K562 (cell line): Measurements from ENCODE around the gene TALDO1. TPM values are rescaled to one million over a fixed set of nuclear protein-coding genes. Genes with fewer than 3 reads are reported as not detected.

Experiments
- CBFA2T2 ChIP-seq: fragments of 450-650 bp; conservative IDR thresholded peaks from 2 replicates; pipeline ENCODE4 v1.6.1; 2017; ENCODE audit warnings: mild to moderate bottlenecking
- GABPB2 ChIP-seq: fragments of 250-450 bp; sonication (Bioruptor Pico); conservative IDR thresholded peaks from 2 replicates; pipeline ENCODE4 v1.5.1; 2021; ENCODE audit warnings: mild to moderate bottlenecking
- RBFOX2 ChIP-seq: fragments of 200-400 bp; formaldehyde crosslinking; IDR thresholded peaks from 2 replicates; pipeline ENCODE4 v1.6.1; 2017; ENCODE audit warnings: low read depth, mild to moderate bottlenecking, low read length, moderate library complexity
- SFPQ ChIP-seq: fragments of 200-400 bp; formaldehyde crosslinking; IDR thresholded peaks from 2 replicates; pipeline ENCODE4 v1.6.1; 2017; ENCODE audit warnings: mild to moderate bottlenecking, low read depth, low read length, moderate library complexity
- TCFL5 ChIP-seq: fragments of 250-450 bp; sonication (Bioruptor Pico); conservative IDR thresholded peaks from 2 replicates; pipeline ENCODE4 v1.6.1; 2021; ENCODE audit warnings: mild to moderate bottlenecking, moderate library complexity, matching md5 sums
- ZBTB7A ChIP-seq: IDR thresholded peaks from 2 replicates; pipeline ENCODE4 v1.6.1; 2011; ENCODE audit warnings: low read depth, mild to moderate bottlenecking, low read length, moderate library complexity, borderline replicate concordance; ENCODE audit not compliant: control insufficient read depth
- ZBTB8A ChIP-seq: fragments of 450-650 bp; IDR thresholded peaks from 2 replicates; pipeline ENCODE4 v1.6.1; 2018; ENCODE audit warnings: mild to moderate bottlenecking, moderate library complexity; ENCODE audit not compliant: partially characterized antibody
- ZHX1 ChIP-seq: fragments of 150-350 bp; conservative IDR thresholded peaks from 2 replicates; pipeline ENCODE4 v1.6.1; 2014; ENCODE audit warnings: low read length
- ZNF282 ChIP-seq: sonication (generic); formaldehyde crosslinking; IDR thresholded peaks from 2 replicates; pipeline ENCODE4 v1.8.1; 2023; ENCODE audit warnings: missing genetic modification reagents
- ZNF431 ChIP-seq: sonication (generic); formaldehyde crosslinking; IDR thresholded peaks from 2 replicates; pipeline ENCODE4 v1.8.0; 2022; ENCODE audit warnings: mild to moderate bottlenecking, missing genetic modification reagents
- polyA plus RNA-seq, 8 experiments: library from polyadenylated mRNA; depleted of rRNA in 4 of 8; stranded (reverse) in 5 of 8; unstranded in 3 of 8; fragments of >200 nt; fragmentation: Nextera tagmentation in 2 of 8; fragmentation: Illumina TruSeq in 1 of 8; extraction: Ambion mirVana in 2 of 8; extraction: Trizol in 1 of 8; gene quantifications; 2 replicates each; pipeline versions ENCODE4 v1.2.1 to v1.2.3, GENCODE V29; 2011 to 2014; ENCODE audit warnings: inconsistent platforms in 1 of 8, missing spikeins in 1 of 8
- total RNA-seq, 7 experiments: library from RNA; depleted of rRNA in 6 of 7; stranded (reverse); fragments of >200 nt in 6 of 7; fragmentation: Illumina TruSeq in 2 of 7; extraction: Trizol in 2 of 7; gene quantifications; 2 replicates each; pipeline versions ENCODE4 v1.2.1 to v1.2.3, GENCODE V29; 2011 to 2021; ENCODE audit warnings: low replicate concordance in 1 of 7
- TF ChIP-seq, protein P1 (sequence below): fragments of 450-650 bp; IDR thresholded peaks from 2 replicates; pipeline ENCODE4 v1.6.1; 2016; ENCODE audit warnings: mild to moderate bottlenecking, moderate library complexity

The TALDO1 gene
- total and polyA plus RNA-seq, 9 of the 15 experiments (the other 6 are each of a cell fraction or from before 2014, with no cell fraction given) = 260 to 541 (median 441) TPM

- TF ChIP-seq ZHX1 (no peak), ZNF282 (no peak), SFPQ (no peak), CBFA2T2 (no peak), ZNF431 (CRISPR knock-in tag) (no peak), RBFOX2 (peak; percentile 68), ZBTB8A (no peak), GABPB2 (CRISPR knock-in tag) (no peak), ZBTB7A (no peak), TCFL5 (no peak)
- TF ChIP-seq, protein P1, sequence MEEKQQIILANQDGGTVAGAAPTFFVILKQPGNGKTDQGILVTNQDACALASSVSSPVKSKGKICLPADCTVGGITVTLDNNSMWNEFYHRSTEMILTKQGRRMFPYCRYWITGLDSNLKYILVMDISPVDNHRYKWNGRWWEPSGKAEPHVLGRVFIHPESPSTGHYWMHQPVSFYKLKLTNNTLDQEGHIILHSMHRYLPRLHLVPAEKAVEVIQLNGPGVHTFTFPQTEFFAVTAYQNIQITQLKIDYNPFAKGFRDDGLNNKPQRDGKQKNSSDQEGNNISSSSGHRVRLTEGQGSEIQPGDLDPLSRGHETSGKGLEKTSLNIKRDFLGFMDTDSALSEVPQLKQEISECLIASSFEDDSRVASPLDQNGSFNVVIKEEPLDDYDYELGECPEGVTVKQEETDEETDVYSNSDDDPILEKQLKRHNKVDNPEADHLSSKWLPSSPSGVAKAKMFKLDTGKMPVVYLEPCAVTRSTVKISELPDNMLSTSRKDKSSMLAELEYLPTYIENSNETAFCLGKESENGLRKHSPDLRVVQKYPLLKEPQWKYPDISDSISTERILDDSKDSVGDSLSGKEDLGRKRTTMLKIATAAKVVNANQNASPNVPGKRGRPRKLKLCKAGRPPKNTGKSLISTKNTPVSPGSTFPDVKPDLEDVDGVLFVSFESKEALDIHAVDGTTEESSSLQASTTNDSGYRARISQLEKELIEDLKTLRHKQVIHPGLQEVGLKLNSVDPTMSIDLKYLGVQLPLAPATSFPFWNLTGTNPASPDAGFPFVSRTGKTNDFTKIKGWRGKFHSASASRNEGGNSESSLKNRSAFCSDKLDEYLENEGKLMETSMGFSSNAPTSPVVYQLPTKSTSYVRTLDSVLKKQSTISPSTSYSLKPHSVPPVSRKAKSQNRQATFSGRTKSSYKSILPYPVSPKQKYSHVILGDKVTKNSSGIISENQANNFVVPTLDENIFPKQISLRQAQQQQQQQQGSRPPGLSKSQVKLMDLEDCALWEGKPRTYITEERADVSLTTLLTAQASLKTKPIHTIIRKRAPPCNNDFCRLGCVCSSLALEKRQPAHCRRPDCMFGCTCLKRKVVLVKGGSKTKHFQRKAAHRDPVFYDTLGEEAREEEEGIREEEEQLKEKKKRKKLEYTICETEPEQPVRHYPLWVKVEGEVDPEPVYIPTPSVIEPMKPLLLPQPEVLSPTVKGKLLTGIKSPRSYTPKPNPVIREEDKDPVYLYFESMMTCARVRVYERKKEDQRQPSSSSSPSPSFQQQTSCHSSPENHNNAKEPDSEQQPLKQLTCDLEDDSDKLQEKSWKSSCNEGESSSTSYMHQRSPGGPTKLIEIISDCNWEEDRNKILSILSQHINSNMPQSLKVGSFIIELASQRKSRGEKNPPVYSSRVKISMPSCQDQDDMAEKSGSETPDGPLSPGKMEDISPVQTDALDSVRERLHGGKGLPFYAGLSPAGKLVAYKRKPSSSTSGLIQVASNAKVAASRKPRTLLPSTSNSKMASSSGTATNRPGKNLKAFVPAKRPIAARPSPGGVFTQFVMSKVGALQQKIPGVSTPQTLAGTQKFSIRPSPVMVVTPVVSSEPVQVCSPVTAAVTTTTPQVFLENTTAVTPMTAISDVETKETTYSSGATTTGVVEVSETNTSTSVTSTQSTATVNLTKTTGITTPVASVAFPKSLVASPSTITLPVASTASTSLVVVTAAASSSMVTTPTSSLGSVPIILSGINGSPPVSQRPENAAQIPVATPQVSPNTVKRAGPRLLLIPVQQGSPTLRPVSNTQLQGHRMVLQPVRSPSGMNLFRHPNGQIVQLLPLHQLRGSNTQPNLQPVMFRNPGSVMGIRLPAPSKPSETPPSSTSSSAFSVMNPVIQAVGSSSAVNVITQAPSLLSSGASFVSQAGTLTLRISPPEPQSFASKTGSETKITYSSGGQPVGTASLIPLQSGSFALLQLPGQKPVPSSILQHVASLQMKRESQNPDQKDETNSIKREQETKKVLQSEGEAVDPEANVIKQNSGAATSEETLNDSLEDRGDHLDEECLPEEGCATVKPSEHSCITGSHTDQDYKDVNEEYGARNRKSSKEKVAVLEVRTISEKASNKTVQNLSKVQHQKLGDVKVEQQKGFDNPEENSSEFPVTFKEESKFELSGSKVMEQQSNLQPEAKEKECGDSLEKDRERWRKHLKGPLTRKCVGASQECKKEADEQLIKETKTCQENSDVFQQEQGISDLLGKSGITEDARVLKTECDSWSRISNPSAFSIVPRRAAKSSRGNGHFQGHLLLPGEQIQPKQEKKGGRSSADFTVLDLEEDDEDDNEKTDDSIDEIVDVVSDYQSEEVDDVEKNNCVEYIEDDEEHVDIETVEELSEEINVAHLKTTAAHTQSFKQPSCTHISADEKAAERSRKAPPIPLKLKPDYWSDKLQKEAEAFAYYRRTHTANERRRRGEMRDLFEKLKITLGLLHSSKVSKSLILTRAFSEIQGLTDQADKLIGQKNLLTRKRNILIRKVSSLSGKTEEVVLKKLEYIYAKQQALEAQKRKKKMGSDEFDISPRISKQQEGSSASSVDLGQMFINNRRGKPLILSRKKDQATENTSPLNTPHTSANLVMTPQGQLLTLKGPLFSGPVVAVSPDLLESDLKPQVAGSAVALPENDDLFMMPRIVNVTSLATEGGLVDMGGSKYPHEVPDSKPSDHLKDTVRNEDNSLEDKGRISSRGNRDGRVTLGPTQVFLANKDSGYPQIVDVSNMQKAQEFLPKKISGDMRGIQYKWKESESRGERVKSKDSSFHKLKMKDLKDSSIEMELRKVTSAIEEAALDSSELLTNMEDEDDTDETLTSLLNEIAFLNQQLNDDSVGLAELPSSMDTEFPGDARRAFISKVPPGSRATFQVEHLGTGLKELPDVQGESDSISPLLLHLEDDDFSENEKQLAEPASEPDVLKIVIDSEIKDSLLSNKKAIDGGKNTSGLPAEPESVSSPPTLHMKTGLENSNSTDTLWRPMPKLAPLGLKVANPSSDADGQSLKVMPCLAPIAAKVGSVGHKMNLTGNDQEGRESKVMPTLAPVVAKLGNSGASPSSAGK = no peak
Observed at GRCh38 chr11:797296-798092, 50.2 kb downstream of the TALDO1 start (continued).
